NCI-H1092 (cell line): Measurements from ENCODE around the gene PIGZ.
A peak's percentile ranks its signal among the peaks of the same experiment; 100 is the strongest.

Experiments
- DNase-seq: peaks from one replicate; lab custom pipeline; 2025; lab: John Stamatoyannopoulos, UW

The PIGZ gene, protein sequence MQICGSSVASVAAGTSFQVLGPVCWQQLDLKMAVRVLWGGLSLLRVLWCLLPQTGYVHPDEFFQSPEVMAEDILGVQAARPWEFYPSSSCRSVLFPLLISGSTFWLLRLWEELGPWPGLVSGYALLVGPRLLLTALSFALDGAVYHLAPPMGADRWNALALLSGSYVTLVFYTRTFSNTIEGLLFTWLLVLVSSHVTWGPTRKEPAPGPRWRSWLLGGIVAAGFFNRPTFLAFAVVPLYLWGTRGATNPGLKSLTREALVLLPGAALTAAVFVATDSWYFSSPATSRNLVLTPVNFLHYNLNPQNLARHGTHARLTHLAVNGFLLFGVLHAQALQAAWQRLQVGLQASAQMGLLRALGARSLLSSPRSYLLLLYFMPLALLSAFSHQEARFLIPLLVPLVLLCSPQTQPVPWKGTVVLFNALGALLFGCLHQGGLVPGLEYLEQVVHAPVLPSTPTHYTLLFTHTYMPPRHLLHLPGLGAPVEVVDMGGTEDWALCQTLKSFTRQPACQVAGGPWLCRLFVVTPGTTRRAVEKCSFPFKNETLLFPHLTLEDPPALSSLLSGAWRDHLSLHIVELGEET

DNA sequence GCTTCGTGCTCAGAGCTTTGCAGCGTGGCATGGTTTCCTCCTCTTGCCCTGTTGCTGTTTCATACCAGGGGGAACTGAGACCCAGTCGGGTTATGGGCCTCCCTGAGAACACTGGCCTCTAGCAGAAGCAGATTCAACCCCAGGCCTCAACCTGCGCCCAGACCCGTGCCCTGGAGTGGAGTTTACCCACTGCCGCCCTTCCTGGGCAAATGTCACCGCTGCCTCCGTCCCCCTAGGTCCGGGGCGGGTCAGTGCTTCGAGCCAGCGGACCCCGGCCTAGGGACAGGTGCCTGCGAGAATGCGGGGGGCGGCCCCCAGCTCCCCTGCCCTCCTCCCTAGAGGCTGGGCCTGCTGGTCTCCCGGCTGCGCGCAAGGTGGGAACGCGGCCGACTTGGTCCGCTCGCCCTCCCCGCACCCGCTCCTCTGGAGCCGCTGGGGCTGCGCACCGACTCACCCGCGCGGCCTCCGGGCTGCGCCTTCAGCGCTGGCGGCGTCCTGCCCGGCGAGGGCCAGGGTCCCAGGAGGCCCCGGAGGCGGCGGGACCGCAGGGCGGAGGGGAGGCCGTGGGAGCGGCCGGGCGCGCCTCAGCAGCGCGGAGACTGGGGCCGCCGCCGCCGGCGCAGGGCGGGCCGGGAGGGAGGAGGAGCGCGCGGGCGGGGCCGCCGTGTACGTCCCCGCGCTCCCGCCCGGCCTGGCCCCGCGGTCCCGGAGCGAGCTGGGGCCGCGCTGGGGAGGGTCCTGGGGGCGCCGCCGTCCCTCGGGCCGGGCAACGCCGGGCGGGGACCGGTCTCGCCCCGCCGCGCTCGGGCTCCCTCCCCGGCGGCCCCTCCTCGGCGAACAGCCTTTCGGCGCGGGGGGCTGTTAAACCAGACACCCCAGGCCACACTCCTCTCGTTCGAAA is at the start of gene PIGZ:
Gene PIGZ, minus strand, starts transcription at position 601 of the 901 bp plus-strand sequence. CDS start 16,802 bp downstream, outside the sequence.
- no peak for DNase-seq

DNA sequence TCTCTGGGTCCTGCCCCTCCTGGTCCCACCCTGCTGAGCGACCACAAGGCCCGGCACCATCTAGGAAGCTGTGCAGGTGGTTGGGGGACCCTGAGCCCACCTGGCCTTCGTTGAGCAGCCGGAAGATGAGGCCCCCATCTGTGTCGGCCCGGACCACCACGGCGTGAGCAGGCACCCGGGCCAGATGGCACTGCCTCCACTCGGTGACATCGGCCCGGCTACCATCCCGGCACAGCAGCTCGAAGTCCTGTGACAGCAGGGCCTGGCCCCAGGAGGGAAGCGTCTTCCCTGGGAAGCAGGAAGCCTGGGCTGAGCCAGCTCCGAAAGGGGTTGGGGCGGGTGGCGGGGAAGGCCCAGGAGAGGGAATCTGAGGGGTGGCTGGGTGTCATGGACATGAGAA is 48.4 kb upstream of the PIGZ start:
- no peak for DNase-seq

DNA sequence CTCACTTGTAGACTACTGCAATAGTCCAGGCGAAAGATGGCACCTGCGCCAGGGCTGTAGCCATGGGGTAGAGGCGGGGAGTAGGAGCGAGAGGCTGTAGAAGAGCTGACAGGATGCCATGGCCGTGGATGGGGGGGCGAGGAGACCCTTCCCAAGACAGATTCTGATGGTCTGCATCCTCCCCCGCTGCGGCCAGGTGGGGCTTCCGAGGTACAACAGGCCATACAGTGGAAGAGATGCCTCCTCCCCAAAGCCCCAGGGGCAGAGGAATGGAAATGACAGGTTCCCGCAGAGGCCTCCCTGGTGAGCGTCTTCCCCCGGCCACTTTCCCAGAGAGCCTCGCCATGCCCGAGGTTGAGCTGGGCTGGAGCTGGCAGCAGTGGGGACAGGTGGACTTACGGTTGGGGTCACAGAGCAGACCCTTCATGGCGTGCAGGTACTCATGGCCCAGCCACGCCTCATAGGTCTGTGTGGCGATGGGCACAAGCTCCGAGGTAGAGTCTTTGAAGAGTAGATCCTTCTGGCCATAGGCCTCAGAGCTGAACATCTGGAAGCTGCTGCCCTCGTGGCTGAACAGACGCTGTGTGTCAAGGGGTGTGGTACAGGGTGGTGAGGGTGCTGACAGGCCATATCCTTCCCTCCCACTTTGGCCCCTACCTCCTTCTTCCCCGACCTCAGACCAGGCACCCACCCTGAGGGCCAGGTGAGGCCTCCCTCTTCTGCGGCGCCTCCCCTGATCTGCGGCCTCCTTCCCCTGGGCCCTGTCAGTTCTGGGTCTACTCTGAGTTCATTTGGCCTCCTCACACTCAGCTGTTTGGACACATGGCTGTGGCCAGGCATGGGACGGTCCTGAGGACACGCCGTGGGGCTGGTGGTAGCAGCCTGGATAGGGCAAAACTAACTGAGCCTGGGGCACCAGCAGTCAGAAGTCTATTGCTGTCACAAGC is 47.4 kb upstream of the PIGZ start:
- DNase-seq, result no peak

DNA sequence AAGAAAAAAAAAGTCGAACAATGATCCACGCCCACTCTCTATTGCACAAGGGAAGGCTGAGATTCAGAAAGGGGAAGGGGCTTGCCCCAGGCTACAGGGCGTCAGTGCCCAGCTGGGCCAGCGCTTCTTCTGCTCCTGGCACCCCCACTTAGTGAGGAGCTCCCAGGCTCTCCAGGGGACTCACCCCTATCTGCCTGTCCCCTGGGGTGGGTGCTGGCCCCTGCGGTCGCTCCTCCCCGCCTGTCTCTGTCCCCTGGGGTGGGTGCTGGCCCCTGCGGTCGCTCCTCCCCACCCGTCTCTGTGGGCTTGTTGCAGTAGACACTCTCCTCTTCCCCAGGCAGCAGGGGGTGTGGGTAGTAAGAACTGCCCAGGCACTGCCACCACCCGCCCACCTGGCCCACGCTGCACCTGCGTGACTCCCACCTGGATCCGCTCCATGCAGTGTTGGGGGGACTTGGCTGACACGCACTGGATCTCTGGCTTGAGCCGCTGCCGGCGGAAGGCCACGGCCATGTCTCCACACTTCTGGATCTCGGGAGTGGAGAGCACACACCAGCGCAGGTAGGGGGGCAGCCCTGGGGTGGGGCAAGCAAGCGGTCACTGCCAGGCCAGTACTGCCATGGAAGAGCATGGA is 46.4 kb upstream of the PIGZ start:
- DNase-seq, result no peak

DNA sequence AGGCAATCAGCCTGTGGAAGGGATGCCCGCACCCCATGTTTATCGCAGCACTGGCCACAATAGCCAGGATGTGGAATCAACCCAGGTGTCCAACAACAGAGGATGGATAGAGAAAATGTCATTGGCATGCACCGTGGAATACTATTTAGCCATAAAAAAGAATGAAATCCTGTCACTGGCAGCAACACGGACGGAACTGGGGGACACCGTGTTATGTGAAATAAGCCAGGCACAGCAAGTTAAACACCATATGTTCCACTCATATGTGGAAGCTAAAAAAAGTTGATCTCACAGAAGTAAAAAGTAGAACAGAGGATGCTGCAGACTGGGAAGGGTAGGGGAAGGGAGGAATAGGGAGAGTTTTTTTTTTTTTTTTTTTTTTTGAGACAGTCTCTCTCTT is 45.4 kb upstream of the PIGZ start:
- no peak for DNase-seq

DNA sequence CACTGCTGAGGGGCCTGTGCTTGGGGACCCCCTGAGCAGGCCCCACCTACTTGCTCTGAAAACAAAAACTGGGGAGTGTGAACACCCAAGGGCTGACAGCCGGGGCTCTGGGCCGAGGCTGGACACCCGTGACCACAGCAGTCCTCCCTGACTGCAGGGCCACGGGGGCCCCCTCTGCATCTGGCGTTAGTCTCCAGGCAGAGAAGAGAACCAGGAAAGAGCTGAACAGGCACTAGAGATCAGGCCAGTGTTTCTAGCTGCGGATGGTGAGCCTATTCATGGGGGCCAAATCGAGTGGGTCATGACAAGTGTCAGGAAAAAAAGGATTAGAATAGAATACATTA is 43.9 kb upstream of the PIGZ start:
- no peak for DNase-seq

DNA sequence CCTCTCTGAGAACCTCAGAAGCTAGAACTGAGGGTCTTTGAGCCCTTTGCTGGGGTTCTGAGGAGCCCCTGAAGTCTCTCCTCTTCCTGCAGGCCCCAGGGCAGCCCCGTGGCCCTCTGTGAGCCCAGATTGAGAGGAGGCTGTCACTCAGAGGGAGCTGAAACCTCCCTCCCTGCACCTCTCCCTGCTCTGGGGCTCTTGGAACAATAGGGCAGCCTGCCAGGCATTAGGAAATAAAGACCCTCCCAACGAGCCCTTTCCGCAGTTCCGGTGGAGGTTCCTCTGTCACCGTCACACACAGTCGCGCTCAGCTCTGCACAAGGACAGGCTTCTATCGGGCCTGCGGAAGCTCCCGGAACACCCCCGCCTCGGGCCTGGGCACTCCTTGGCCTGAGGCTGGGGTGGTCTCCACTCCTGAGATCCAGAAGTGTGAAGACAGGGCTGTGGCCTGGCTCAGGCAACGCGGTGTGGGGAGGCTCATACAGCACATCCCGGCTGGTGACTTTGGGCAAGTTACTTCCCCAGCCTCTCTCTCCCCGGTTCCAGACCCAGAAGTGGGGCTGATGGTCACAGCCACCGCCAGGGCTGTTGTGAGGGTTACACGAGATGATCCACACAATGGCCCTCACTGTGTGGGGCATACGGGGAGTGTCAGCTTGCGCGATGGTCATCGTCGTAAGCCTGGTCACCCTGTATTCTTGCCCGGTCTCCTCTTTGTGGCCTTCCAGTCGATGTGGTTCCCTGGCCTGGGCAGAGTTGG is 43.3 kb upstream of the PIGZ start:
- DNase-seq, result no peak

DNA sequence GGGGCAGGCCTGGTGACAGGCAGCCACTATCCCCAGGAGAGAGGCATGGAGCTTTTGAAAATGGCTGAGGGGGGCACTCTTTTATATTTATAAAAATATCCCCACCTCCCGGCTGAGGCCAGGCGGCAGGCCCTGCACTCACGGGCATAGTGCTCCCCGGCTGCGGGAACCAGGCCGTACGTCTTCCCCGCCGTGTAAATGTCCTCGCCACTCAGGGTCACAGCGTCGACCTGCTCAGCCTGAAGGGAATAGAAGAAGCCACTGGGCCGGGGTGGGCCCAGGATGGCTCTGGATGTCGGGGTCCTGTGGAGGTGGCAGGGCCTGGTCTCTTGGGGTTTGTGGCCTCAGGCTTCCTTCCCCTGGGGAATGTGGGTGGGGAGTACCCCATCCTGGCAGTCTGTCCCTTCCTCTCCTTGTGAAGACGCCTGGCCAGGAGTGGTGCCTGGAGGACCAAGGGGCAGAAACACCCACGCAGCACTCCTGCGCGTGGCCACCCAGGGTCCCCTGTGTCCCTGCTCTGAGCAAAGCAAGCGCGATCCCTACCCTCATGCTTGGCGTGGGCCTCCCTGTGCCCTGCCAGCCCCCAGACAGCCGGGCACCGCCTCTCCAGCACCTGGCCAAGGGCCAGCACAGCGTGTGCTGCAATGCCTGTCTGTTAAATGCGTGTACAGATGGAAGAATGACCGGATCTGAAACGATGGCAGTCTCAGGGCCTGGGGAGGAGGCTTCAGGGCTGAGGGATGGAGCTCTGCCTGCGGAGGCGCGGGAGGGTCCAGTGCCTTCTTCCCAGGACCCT is 42.1 kb upstream of the PIGZ start:
- DNase-seq, result no peak

DNA sequence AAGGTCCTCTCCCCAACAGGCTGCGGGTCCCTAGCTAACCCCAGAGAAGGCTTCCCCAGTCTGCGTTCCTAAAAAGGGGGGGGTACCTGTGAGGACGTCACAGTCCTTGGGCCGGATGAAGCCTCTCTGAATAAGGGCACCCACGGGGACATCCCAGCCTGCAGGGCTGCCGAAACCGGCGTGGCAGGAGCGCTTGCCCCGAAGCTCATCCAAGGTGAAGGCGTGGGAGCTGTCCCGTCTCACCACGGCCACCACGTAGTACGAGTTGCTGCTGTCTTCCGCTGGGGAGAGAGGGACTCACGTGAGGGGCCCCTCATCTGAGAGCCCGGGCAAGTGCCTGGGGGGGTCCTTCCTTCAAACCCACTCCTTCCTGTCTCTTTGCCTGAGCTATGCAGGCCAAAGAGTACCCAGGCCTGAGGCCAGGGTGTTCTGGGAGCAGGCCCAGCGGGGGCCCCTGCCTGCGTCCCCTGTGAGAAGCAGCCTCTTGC is 40.9 kb upstream of the PIGZ start:
- no peak for DNase-seq

DNA sequence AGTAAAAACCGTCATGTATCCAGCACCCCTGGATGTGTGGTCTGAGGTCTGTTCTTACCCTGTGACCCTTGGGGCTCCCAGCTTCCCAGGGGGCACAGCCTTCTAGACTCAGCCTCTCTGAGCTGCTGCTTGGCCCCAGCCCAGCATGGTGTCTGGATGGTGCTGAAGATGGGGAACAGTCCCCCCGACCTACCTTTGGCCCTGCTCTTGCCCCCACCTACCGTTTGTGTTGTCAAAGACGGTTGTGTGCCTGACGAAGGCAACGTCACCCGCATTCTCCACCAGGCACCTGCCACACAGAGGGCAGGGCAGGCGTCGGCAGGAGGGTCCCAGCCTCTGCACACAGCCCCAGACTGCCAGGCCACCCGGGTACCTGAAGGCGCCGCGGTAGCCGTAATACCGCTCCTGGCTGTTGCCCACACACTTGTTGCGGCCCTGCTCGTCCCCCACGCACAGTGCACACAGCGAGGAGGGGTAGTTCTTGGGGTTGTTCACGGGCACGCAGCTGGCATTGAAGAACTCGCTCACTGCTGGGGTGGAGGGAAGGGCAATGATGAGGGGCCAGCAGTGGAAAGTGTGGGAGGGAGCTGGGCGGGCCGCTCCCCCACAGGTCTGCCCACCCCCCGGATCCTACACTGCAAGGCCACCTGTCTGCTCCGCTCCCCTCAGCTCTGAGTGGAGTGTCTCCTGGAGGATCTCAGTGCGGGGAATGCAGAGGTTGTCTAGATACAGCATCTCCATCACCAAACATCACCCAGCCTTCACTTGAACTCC is 40.0 kb upstream of the PIGZ start:
- DNase-seq, result no peak

DNA sequence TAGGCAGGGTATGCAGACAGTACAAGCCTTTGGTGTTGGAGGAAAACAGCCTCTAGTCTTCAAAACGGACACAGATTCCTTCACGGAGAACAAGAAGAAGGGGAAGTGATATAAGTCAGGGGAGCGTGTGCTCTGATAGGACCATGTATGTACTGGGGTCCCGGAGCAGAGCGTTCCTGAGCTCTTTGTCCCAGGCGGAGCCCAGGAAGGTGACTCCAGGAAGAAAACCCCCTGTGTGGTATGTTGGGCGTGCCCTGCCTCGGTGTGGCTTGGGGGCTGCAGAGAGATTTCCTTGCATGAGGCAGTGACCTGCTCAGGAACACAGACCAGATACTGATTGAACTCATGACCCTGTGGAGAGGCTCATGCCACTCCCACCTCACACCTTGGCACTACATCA is 39.3 kb upstream of the PIGZ start:
- no peak for DNase-seq

DNA sequence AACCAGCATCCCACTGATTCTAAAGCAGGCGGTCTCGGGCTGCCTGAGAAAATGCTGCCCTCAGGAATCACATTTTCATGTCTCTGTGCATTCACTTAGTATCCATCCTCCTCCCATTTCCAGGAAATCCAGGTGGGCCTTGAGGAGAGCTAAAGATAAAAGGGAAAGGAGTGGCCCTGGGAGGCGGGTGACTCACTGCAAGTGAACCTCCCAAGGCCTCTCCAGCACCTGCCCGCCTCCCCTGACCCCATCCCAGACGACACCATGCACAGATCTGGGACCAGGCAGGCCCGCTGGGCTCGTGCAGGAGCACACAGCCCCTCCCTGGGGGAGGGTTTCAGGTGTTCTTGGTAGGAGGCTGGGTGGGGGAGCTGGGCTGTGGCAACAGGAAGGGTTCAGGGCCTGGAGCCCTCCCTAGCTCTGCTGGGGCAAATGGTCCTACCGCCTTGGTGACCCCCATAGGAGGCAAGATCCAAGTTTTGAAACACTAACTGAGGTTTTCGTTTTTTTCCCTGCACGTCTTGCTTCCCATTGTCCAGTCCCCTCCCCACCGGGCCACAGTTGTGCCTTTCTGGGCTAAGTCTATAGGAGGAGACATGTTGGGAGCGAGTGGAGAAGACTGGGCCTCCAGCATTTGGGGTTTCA is 38.8 kb upstream of the PIGZ start:
- DNase-seq, result no peak

DNA sequence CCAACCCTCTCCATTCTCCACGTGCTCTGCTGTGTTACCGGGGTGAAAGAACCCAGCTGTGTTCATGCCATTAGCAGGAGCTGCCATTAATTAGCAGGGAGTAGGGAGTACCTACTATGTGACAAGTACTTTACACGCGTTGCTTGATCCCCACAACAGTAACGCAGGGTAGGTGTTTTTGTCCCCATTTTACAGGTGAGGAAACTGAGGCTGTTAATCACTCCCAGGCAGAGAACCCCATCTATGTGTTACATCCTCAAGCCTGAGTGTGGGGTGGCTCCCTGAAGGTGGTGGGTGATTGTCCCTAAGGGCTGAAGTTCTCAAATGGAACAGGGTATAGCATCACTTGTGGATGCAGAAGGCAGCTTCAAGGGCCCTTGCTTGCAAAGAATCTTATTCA is 38.2 kb upstream of the PIGZ start:
- DNase-seq, result no peak

DNA sequence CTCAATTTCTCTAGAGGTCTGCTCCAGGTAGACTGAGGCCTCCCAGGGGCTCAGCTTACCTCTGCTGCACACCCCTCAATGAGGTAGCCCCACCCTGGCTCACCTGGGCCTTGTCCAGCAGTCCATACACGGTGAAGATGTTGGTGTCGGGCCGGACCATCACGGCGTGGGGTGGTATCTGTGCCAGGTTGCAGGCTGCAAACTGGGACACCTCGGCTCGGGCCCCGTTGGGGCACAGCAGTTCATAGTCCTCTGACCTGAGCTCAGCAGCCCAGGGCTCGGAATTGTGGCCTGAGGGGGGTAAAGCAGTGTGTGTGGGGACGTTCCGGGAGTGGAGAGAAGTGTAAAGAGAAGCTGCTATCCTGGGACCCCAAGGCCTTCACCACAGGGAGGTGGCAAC is 37.8 kb upstream of the PIGZ start:
- no peak for DNase-seq

DNA sequence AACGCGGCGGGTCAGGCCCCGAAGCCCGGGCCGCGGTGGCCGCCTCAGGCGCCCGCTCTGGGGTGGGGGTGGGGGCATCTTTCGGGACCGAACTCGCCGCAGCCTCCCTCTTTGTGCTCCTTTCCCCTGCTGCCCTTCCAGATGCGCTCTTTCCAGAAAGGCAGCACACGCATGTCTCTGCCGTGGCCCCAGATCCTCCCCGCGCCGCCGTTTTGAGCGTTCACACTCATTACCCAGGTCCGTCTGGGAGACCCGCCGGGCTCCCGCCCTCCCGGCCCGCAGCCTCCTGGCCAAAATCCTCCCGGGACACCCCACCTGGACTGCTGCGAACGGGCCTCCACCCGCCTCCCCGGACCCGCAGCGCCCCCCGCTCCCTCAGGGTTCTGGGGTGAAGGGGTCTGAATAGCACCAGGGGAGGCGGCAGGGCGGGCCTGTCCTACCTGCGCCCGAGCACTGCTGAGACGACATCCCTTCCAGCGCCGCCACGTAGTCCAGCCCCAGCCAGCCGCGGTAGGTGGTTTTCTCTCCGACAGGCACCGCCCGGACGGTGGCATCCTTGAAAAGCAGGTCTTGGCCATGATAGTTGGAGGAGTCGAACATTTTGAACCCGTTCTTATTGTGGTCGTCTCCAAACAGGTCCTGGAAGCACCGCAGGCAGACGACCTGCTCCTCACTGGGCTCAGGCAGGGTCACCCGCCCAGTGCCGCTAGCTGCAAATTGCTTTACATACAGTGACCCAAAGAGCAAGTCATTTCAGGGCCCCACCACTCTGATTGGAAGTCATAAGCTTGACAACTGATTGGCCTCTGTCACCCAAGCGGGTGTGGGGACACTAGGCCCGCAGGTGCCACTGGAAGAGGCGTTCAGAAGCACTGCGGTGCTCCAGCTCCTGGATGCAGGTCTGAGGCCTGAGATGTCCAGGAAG is 35.1 kb upstream of the PIGZ start:
- DNase-seq, result no peak

DNA sequence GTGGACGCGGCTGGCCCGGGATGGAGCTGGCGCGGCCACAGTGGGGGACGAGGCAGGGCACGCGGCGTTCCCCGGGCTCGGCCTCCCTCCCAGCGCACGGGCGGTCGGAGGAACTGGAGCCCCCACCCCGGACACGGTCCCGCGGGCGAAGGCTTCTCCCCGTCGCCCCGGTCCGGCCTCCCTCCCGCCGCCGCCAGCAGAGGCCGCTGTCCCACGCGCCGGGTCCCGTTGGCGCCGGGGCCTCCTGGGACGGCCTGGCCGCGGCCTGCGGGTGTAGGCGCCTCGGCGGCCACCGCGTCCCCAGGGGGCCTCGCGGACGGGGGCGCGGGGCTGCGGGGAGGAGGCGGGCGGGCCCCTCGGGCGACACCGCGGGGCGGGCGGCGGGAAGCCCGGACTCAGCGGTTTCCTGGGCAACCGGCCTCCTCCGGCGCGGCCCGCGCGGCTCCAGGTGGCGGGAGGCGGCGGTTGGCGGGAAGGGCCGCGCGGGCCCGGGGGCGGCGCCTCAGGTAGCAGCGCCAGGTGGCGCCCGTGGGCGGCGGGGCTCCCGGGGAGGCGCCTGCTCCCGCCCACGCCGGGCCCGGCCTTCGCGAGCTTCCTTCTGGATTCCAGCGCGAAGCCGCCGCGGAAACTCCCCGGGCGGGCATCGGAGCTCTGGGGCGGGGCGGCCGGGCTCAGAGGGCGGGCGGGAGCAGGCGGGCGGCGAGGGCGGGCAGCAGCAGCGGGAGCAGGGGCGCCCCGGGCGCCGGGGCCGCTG is 34.2 kb upstream of the PIGZ start:
- peak; percentile 57 for DNase-seq
